HG03064 (cell line): ENCODE results near the gene FHIT.
"Not testable (repeated sequence)": the region's sequence is repeated elsewhere in the genome, so short reads cannot be mapped to it uniquely, and the experiment has no call there.

Source experiments
- ATAC-seq: cut with Tn5 transposase; IDR thresholded peaks from one replicate; pipeline ENCODE4 v1.9.1; 2021; ENCODE audit warnings: low read depth; ENCODE audit not compliant: unreplicated experiment

FHIT gene

DNA sequence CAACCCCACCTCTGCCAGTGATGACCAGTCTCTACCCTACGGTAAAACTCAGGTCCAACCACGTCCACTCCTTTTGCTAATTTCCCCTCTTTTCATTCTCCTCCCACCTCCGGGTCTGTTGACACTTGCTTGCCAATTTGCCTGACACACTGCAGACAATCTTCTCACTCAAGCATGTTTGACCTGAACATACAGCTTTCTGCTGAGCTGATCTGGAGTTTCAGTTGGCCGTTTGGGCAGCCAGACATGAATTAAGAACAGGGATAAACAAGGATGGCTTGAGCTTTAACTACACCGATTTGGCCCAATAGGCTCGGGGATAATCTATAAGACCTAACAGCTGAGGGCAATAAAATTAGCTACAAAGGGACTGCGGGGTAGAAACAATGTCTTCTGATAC, 1442.8 kb downstream of the FHIT start:
- no peak for ATAC-seq

DNA sequence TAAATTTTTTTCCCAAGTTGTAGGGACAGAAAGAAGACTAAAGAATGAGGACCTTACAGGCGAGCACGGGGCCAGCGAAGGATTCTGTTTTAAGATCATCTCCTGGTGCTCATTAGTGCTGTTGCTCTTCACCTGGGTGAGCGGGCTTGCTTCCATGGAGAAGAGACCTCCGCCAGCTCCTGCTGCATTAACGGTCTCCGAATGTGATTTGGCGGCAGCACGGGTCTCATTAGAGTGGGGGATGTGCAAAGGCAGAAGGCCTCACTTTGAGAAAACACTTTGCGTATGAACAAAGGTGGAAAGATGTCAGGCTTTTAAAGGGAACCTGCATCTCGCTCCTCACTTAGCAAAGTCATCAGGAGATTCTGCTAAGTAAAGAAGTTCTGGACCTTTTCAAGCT, 1448.0 kb downstream of the FHIT start:
- no peak for ATAC-seq

DNA sequence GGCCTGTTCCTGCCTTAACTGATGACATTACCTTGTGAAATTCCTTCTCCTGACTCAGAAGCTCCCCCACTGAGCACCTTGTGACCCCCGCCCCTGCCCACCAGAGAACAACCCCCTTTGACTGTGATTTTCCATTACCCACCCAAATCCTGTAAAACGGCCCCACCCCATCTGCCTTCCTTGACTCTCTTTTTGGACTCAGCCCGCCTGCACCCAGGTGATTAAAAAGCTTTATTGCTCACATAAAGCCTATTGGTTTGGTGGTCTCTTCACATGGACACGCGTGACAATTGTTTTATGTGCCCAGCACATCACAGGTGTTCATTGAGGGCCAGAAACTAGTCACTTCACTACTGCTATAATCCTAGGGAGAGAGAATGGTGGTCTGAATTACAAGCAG, 1448.8 kb downstream of the FHIT start:
- ATAC-seq: not testable (repeated sequence)

DNA sequence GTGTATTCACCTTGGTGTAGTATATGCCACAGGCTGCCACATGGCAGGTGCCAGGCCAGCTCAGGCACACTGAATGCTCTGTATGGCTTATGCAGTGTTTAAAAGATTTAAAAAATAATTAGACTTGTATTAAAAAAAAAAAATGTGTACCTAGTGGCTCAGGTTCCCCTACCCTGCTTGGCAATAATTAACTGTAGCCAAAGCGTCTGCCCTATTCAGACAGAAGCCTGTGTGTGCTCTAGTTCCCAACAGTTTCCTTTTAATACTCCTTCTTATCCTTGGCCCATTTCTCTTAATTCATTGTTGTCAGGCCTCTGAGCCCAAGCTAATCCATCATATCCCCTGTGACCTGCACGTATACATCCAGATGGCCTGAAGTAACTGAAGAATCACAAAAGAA, 1449.2 kb downstream of the FHIT start:
- ATAC-seq: no peak

DNA sequence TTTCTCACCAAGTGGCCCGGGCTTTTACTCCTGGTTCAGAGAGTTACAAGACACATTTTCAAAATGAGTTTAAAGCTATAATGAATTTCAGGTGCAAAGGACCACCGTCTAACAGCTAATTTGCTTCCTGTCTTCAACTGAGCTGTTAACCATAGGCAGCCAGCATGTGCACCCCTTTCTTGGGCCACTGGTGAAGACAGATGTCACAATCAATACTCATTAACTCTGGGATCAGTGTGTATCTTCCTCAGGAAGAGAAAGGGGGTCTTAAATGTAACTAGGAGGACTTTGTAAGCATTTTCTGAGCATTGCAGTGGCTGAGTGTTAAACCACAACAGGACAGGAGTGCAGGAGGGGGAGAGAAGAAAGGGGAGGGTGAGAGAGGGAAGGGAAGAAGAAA, 1450.8 kb downstream of the FHIT start:
- ATAC-seq: no peak

DNA sequence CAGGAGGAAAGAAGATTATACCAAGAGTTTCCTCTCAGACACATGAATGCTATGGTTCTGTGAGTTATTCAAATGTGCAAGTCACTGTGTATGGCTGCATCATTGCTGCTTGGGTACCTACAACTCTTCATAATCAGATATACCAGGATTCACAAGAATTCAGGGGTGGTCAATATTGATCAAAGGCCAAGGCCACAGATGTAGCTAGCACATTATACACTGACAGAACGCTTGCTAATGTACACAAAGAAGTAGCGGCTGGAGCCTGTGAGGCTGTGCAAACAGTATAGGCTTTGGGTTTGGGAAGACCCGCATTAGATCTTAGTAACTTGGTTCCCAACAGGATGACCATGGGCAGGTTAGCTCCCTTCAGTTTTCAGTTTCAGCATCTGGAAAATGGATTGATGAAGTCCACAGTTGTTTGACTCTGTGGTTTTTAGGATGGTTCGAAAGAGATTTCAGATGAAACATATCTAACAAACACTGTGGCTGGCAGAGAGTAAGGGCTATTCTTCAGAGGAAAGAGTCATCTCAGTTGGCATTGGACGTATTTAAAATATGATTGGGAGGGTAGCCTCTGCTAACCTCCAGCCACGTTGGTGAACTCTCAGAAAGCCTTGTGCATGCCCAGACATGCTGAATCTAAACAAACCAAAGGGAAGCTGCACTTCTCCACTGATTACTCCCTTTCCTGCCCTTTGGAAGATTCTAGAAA, 1452.7 kb downstream of the FHIT start:
- ATAC-seq: no peak

DNA sequence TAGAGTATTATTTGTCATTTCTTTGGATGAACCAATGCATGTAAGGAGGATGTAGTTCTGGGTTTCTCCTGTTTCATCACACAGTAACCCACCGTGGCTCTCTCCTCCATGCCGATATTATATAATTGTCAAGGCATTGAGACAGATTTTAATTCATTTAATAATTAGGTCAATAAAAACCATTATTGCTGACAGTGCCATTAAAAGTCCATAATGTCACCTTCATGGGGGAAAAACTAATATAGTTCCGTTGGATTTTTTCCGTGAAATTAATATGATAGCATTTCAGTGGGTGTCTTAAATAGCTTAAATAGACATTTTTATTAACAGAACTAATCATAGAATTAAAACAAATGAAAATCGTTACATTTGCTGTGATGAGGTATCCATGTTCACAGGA, 1453.7 kb downstream of the FHIT start:
- ATAC-seq: no peak

DNA sequence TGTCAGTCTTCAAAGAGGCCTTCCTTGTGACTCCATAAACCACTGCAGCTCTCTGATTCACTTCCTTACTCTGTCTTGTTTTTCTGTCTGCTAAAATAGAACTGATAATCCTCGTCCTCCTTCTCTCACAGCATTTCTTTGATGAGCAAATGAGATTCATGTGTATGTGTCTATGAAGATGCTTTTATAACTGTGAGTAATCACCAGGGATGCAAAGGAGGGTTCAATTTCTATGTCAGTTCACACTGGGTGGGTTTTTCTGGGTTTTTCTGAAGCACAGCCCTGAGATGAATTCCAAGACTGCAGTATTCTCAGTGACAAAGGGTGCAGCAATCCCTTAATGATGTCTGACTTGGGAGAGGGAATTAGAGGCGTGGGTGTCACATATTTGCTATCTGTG, 1454.8 kb downstream of the FHIT start:
- ATAC-seq: no peak

DNA sequence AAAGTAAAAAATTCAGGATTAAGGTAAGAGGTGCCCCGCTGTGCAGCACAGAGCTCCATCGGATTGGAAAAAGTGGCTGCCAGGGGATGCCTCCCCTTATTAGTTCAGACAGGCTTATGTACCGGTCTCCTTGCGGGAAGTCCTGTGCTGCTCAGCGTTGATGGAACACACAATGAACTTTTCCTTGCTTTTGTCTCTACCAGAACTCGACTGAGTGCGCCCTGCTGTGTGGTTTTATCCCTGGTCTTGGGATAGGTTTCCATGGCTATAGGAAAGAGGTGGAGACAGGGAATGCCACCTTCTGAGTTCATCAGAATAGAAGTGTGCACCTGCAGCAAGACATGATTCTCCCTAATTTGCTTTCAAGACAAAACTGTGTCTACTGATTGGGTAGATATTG, 1455.5 kb downstream of the FHIT start:
- ATAC-seq: no peak

DNA sequence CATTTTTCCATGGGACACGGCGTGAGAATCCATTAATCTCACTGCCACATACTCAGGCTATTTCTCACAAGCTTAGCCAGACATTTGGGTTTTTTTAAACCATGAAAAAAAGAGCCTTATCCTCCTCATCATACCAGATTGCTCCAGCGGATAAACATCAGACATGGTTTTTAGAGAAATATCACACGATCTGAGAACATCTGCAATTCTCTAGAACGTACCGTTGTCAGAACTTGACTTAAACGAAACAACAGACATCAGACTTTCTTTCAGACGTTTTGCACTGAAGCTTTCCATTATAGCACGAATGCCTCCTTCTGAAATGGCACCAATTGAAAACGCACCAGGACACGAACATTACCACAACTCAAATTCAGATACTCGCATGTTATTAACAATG, 1457.3 kb downstream of the FHIT start:
- ATAC-seq: no peak

DNA sequence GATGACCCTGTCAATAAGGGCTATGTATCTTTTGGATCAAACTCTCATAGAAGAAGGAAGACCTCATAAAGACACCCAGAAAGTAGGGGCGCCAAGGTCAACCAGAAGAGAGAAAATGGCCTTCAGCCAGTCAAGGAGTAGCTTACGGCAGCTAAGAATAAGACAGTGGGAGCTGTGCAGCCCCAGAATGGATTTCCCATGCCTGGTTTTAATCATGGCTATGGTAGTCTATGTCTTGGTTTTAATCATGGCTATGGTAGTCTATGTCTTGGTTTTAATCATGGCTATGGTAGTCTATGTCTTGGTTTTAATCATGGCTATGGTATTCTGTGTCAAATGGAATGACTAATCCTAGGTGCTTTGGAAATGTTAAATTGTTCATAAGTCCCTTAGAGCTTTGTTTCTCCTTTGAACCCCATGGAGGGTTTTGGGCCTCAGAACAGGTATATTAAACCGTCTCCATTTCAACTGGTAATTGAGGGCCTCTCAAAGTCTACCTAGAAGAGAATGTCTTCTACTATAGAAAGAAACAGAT, 1459.4 kb downstream of the FHIT start:
- ATAC-seq: no peak

DNA sequence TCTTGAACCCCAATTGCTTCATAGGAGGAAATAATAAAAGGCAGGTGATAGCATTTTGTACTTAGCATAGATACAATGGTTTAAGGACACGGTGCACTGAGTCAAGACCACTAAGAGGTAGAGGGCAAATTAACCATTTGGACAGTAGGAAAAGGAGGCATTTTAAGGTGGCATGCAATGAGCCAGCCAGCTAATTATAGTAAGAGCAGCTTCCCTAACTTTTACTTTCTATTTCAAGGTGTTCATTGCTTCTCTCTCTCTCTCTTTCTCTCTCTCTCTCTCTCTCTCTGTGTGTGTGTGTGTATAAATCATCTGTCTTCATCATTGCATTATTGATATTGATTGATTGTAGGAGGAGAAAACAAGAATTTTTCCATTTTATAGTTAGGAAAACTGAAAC, 1461.0 kb downstream of the FHIT start:
- ATAC-seq: no peak

DNA sequence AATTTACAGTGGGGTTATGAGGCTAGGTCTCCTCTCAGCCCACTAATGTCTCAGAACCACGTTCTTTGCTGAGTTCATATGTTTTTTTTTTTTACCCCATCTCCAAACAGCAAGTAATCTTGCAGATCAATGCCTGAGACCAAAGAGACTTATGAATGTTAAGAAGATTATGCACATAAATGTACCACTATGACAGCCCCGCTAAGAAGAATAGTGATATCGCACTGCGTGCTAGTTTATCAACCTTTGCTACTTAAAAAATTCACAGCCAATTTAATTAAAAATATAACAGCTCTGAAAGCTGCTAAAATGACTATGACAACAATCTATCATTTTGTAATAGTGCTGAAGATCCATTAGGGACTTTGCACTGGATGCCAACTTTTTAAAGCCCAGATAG, 1462.5 kb downstream of the FHIT start:
- no peak for ATAC-seq

DNA sequence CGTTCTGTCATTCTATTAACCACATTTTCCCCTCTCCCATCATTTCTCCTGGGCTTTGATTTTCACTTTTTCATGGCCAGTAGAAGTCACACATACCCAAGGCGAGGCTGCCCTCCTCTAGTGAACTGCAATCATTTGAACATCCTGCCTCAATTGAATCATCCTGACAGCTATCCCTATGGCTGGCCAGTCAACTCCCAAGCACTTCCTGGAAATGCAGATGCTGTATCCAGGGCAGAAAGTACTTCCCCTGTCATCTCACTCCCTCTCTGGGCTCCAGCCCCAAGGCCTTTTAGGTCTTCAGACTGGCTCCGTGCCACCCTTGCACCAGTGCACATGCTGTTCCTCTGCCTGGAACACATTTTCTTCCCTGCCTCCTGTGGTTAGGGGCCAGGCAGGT, 1463.1 kb downstream of the FHIT start:
- ATAC-seq: no peak

DNA sequence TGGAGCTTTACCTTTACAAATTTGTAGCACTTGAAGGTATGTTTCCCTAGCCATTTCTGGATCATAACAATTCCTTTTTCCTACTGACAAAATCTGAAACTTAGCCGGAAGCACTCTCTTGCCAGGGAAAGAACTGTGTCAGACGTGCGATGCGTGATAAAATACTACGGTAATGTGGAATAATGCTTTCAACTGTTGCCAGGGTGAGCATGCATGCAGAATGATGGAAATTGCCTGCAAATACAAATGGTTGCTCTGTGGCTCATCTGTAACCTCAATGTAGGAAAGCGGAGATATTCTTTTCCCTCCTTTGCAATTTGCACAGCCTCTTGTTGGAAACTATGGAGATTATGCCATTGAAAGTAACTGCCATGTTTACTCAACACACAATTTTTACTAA, 1464.9 kb downstream of the FHIT start:
- ATAC-seq: no peak

DNA sequence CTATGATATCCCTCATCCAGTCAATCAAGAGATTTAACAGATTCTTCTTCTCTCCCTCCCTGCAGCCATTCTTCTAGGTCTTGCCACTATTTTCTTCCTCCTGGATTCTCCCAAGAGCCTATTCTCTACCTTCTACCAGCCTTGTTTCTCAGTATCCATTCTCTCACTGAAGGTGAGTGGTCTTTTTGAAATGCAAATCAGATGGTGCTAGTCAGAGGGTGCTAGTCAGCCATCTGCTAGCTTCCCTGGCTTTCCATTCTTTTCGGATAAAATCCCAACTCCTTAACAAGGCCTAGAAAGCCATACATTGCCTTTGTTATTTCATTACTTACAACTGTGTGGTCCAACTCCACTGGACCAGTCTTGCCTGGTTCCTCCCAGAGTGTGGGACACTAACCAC, 1467.1 kb downstream of the FHIT start:
- no peak for ATAC-seq

DNA sequence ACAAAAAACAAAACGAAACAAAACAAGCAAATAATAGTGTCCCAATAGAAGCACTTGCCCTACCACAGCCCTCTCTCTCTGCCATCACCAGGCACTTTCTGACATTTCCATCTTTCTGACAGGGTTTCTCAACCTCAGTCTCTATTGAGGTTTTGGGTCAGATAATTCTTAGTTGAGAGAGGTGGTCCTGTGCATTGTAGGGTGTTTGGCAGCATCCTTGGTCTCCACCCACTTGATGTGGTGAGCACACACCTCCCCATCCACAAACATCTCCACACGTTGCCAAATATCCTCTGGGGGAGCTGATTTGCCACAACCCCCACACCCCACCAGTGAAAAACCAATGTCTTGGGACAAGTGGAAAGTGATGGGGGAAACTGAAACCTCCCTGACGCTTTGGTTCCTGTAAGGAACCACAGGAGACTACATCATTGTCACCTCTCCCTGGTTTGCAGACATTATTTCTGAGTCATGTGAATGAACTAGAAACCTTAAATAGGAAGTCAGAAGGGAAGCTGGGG, 1467.7 kb downstream of the FHIT start:
- ATAC-seq: no peak

DNA sequence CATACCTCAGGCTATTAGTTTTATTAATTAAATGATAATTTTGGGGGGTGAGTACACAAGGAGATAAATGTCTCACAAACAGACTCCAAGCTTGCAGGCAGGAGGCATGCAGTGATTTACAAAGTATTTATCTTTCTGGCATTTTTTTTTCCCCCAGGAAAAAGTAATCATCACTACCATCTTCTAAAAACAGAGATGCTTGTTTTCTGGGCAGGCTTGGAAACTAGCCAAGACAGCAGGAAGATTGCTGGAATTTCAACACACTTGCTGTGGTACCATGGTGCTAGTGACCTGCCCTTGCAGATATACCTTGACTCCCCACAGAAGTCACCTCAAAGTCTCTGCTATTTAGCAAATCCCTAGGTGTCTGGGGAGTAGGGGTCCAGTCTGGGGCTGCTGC, 1468.6 kb downstream of the FHIT start:
- ATAC-seq: no peak

DNA sequence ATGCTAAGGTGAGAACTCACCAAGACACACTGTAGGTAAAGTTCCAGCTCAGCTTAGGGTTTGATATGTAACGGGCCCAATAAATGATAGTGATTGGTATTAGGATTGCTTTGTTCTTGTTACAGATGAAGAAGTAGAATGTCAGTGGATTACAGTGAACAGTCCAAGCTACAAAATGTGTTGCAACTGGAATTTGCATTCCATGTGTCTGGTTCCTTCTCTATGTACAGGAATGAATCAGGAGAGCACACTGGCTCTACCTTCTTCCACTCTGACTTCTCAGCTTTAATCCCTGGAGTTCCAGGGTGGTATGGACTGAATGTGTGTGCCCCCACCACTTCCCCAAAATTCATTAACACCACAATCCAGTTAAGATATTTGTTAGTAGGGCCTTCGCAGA, 1471.0 kb downstream of the FHIT start:
- ATAC-seq: no peak

DNA sequence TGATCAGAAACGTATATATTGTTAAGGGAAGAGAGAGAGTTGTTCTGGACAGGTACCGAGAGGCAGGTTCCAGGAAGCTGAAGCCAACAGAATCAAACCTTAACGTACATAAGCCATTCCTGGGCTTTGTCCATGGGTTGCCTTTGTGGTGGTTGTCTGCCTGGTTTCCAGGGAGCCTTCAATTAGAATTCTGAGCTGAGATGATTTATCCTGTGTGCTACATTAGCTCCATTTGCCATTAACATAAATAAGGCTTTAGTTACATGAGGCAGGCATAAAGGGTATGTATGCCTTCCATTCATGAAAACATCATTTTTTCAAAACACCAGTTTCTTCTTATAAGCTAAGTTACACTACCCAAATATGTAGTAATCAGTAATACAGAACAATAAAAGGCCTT, 1472.0 kb downstream of the FHIT start:
- no peak for ATAC-seq

DNA sequence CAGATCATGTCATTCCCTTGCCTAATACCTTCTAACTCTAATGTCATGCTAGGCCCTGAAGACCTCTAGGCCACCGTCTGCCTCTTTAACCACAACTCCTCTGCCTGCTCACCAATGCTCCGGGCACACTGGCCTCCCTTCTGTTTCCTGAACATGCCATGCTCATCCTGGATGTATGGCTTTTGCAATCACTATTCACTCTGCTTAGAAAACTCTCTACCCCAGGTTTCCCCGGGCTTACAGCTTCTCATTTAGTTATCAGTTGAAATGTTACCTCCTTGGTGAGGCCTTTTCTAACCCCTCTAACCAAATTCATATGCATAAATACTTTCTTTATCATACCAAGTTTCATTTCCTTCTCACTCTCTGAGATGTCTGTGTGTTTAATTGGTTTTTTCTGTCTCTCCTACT, 1473.6 kb downstream of the FHIT start:
- no peak for ATAC-seq

DNA sequence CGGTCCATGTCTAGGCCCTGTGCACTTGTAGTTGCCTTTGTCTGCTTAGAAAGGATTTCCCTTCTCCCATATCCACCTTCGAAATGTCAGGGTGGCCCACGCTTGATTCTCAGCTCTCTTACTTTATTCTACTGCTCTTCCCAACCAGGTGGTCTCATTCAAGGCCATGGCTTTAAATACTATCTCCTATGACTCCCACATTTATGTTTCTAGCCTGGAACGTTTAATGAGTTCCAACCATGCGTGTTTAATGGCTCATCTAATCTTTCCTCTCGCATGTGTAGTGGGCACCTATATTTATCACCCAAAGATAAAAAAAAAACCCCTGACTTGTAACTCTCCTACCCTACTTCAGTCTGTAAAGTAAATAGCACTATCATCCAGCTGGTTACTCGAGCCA, 1474.2 kb downstream of the FHIT start:
- ATAC-seq: no peak
